22Rv1 (cell line): ENCODE measurements around the gene KNCN.

Source experiments
- CTCF ChIP-seq: fragments of 450-650 bp; IDR thresholded peaks from 2 replicates; pipeline ENCODE4 v1.5.1; 2017; ENCODE audit warnings: mild to moderate bottlenecking
- ZFX ChIP-seq: fragments of 450-650 bp; IDR thresholded peaks from 2 replicates; pipeline ENCODE4 v1.6.1; 2017; ENCODE audit warnings: antibody characterized with exemption, borderline replicate concordance

GRCh38 chr1:46595127-46595526, 43.7 kb upstream of the KNCN start:
- no peak for TF ChIP-seq CTCF
- TF ChIP-seq ZFX: no peak
